Renal cortical epithelial cell (primary cell): Measurements from ENCODE around the gene CCDC91. TPM values are rescaled to one million over a fixed set of nuclear protein-coding genes. Genes with fewer than 3 reads are reported as not detected.
A peak's percentile ranks its signal among the peaks of the same experiment; 100 is the strongest.

Source experiments
- DNase-seq: peaks from one replicate; pipeline ENCODE4 v3.0.0-alpha.2; 2011; ENCODE audit warnings: low read depth
- total RNA-seq: library from RNA; depleted of rRNA; stranded (reverse); fragments of >200 nt; gene quantifications from 2 replicates; pipeline ENCODE4 v1.2.3, GENCODE V29; 2014

The CCDC91 gene, protein sequence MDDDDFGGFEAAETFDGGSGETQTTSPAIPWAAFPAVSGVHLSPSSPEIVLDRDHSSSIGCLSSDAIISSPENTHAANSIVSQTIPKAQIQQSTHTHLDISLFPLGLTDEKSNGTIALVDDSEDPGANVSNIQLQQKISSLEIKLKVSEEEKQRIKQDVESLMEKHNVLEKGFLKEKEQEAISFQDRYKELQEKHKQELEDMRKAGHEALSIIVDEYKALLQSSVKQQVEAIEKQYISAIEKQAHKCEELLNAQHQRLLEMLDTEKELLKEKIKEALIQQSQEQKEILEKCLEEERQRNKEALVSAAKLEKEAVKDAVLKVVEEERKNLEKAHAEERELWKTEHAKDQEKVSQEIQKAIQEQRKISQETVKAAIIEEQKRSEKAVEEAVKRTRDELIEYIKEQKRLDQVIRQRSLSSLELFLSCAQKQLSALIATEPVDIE
- 39.8 and 41.8 TPM in 2 replicates for total RNA-seq

DNA sequence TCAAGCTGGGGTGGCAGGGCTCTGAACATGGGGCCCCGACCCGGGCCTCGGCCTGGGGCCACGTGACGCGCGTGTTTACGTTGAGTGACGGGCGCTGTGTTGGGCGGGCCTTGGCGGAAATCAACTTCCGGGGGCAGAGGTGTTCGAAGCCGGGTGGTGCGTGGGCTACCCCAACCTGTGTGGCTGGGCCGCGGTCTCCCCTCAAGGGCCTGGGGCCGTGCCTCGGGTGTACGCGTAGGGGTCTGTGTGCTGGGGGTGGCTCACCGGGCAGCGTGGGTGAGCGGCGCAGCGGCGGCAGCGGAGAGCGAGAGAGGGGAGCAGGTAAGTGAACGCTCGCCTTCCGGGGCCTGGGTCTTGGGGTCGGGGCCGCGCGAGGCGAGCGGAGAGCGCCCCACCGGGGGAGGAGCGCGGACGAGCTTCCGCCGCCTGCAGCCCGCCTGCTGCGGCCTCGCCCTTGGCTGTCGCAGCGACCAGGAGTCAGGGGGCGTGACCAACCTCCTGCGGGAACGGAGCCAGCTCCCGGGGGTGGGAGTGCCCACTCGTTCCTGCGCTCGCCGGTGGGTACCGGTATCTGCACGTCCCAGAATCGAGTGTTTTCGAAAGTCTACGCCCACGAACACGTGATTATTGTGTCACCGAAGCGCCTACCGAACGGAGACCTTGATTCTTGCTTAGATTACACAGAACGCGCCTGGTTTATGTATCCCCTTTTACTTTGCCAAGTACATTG lies at the start of gene CCDC91:
TSS of gene CCDC91 (plus strand) at position 136 of the 730 bp plus-strand sequence. CDS start 66,760 bp downstream, outside the sequence.
- peak; percentile 83 for DNase-seq

DNA sequence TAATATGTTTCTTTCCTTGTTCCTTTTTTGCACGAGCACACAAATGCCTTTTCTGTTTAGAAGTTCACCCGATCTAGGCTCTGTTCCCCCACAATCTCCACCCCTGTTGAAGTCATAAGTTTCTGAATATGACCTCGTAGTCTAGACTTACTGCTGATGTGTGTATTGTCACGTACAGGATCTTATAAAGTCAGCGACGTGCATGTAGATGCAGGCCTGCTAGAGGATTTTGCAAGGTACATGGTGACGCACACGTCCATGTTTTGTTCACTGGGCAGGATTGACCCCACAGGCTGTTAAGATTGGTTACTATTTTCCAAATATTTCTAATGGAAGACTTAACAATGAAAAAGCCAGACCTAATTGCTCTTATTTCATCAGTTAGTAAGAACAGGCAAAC lies 46.2 kb upstream of the CCDC91 start:
- DNase-seq: no peak

DNA sequence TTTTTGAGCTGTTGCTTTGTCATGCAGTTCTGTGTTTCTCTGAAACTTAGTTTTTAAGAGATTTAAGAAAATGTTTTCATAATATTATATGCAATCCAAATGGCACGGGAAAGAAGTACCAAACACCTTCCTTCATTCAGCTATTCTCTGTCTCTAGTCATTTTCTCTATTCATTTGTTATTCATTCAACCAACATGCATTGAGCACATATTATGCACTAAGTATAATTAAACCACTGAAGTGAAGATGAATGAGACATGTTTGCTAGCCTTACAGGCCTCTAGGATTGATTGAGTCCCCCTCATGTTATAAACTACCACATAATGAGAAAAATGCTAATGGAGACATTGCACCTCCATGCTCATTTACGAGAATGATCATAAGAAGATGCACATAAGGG lies 45.7 kb upstream of the CCDC91 start:
- DNase-seq: no peak

DNA sequence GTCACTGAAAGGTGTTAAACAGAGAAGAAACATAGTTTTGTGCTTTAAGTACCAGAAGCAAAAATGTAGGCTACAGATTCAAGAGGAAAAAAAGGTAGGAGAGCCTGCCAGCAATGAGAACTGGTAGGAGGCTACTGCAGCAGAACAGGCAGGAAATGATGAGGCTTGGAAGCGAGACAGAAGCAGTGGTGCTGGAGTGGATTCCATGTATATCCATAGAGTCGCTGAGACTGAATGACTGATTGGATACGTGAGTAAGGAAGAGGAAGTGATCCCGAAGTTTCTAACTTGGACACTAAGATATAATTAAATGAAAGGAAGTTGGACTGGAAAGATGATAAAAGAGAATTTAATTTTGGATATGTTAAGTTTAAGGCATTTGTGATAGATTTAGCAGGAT lies 45.0 kb upstream of the CCDC91 start:
- no peak for DNase-seq

DNA sequence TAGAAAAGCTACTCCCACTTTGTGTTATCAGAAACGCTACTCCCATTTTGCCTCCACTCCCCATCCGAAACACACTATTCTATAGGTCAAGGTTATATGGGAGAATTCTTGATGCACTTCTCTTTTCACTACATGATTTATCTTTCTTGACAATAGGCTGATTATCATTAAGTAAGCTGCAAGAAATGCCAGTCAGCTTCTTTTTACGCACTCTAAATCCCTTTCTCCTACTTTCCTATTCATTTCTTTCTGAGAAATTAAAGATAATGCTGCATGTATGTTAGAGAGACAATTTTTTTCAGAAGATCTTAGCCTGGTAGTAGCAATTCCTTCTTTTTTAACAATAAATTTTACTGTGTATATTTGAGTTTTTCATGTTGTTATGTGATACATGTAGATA lies 41.0 kb upstream of the CCDC91 start:
- no peak for DNase-seq

DNA sequence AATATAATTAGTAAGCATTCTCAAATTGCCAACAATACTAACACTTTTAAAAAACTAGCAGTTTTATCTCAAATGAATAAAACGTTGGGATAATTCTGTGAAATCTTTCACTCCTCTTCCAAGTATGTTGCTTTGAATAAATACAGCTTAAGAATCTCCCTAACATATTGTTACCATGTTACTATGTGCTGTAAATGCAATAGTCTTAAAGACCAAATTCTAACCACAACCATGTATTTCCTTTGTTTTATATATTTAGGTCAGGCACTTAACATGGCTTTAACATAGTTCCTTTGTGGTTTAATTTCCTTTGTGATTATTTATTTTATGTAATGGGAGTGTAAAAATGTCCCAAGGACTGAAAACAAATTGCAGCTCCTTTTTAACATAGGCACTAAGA lies 33.9 kb upstream of the CCDC91 start:
- no peak for DNase-seq

DNA sequence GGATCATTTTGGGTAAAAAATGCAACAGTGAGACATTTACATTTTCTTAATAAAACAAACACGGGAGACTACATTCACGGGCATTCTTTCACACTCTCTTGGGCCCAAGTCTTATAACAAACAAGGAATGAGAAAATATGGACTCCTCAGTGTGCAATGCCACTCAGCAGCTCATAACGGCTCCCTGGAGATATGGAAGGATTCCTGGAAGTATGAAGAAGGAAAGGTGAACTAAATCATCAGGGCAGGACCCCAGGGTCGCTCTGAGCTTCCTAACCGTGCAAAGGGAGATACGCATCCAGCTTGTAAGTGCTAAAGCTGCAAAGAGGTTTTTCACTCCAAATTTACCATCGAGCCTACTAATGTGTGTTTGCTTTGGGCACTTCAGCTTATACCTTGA lies 33.5 kb upstream of the CCDC91 start:
- DNase-seq: no peak

DNA sequence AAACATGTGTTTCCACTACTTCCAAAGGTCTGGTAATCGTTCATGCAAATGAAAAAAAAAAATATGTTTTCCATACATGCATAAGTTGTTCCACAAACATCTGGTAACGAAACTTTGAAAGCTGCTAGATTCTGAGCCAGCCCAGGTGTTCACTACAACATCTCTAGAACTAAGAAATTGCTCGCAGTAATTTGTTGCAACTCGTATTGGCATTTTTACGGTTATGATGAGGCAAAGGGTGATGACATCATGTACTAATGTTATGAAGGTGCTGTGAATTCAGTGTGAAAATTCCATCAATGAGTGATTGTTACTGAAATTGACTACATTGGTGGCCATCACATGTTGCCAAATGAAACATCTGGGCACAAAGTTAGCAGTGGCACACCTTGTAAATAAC lies 31.9 kb upstream of the CCDC91 start:
- no peak for DNase-seq

DNA sequence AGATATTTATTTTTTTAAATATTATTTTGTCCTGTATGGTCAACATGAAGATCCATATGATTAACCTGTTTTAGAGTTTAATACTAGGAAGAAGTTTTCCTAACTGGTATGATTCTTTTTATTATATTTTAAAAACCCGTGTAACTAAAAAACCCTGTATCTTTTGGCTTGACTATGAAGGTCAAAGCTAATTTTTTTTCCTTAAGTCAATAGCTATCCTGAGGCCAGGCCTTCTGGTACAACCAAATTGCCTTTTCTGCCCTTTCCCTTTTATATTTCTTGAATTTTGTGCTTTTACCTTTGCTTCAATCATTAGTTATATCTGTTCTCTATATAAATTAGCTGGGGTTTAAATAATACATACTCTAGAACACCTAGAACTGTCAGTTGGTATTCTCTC lies 30.6 kb upstream of the CCDC91 start:
- no peak for DNase-seq

DNA sequence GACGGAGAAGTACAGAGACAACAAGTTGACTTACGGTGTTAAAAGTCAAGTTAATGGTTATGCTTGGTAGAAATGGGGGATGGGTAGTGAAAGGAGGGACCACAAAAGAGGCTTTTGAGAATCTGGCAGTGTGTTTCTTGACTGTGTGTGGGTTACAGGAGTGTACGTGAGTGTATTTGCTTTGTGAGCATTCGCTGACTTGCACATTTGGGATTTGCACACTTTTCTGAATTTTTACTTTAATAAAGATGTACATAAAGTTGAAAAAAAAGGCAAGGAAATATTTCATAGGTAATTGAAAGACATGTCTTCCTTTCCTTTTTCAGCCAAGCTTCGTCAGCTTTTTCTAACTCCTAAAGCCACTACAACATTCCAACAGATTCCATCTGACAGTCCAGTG lies 28.6 kb upstream of the CCDC91 start:
- no peak for DNase-seq

DNA sequence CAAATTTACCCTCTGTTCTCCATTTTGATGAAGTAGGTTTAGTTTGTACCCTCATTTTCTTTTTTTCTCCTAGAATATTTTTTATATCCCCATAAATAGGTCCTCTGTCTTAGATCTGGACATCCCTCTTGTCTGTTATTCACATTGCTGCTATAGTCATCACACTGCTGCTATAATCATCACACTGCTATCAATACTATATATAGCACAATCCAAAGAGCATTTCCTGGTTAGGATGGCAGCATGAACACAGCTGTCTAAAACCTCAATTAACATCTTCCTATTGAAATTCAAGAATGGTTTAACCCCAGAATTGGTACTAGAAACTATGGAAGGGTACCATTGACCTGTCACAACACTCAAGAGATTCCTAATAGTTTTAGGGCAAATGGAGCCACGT lies 27.6 kb upstream of the CCDC91 start:
- no peak for DNase-seq

DNA sequence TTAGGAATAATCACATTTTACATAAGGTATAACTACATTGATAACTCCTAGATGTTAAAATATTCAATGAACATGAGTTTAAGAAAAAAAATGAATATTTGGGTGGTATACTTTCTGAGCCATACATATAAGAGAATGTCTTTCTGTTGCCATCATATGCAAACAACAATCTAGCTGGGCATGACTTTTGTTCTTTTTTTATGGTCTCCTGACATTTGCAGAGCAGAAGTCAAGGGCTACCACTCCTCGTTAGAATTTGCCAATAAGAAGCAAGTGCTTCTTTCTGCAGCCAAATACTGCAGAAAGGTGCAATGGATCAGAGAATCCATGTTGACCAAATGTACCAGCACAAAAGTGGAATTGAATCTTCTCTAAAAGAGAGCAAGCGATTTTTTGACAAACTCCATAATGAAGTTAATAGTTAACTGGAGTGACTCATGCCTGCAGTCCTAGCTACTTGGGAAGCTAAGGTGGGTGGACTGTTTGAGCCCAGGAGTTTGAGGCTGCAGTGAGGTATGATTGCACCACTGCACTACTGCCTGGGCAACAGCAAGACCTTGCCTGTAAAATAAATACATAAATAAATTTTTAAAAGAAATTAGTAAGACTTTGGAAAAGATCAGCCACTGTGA lies 25.5 kb upstream of the CCDC91 start:
- DNase-seq: peak; percentile 93

DNA sequence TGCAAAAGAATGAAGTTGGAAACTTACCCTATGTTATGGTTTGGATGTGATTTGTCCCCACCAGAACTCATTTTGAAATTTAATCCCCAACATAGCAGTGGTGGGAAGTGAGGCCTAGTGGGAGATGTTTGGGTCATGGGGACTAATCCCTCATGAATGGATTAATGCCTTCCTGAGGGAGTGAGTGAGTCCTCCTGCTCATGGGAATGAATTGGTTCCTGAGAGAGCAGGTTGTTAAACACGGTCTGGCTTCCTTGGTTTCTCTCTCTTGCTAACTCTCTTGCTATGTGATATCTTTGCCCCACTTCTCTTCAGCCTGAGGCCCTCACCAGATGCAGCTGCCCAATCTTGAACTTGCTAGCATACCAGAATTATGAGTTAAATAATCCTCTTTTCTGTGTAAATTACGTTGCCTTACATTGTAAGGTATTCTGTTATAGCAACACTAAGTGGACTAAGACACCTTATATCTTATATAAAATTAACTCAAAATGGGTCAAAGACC lies 22.2 kb upstream of the CCDC91 start:
- DNase-seq: no peak

DNA sequence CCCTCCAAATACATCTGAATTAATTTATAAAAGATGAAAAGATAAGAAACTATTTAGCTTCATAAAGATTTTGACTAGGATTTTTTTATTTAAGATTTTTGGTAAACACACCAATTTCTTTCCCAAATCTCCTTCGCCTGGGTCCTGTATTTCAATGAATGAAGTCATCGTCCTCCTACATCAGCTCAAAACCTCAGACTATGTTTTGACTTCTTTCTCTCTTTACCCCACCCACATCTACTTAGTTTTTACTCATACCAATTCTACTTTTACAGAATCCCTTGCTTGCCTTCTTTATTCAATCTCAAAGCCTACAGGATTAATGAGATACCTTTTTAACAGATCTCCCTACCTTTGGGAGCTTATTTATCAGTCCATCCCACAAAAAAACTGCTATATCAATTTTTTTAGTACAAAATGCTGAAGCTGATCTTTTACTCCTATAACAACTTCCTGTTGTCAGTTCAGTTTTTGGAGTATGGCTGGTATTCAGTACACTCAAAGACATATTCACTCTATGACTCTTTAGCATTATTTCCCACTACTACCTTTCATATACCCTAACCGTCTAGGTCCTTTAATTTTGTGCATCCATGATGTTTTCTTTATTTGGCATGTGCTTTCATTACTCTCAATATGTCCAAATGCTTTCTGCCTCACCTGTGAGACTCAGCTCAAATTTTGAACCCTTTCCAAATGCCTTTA lies 18.7 kb upstream of the CCDC91 start:
- no peak for DNase-seq

DNA sequence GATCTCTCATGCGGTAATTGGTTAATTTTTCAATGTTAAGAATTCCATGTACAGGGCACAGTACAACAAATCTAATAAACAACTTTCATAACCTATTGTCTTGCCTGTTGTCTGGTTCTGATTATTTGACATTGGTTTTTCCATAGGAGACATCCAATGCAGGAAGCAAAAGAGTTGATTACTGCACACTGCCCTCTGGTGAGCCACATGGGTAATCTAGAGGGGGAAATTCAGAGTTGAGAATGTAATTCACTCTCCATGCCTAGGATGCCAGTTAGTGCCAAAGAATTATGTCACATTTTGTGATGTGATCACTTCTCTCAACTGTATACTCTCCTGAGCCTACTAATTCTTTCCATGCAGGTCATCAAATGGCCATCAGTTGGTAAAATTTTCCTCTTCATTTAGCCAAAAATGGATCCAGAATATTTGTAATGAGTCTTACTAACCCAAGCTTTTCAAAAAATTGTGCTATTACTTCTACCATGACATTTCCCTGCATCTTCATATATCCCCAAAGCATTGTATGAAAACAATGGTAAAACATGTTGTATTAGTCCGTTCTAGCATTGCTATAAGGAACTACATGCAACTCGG lies 17.7 kb upstream of the CCDC91 start:
- peak; percentile 70 for DNase-seq

DNA sequence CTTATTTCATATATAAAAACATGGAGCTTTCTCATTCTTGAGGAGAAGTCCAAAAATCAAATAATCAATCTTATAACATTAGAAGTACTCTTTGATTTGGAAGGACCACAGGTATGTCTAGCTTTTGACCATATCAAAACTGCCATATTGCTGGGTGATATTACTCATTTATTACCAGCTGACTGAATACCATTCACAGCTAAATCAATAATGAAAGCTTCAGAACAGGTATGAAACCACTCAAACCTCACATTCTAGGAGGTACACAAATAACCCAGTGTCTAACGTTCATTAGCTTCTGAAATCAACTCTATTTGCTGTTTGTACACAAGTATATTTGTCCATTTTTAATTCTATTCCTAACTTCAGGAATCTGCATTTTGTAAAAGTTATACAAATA lies 16.8 kb upstream of the CCDC91 start:
- no peak for DNase-seq

DNA sequence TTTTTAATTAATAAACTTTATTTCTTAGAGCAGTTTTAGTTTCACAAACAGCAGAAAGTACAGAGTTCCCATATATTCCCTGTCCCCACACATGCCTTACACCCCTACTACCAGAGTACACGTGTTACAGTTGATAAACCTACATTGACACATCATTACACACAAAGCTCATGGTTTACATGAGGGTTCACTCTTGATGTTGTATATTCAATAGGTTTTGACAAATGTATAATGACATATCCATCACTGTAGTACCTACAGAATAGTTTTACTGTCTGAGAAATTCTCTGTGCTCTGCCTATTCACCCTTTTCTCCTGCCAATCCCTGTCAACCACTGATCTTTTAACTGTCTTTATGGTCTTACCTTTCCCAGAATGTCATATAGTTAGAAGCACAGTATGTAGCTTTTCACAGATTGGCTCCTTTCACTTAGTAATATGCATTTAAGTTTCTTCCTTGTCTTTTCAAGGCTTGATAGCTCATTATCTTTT lies 15.1 kb upstream of the CCDC91 start:
- DNase-seq: no peak

DNA sequence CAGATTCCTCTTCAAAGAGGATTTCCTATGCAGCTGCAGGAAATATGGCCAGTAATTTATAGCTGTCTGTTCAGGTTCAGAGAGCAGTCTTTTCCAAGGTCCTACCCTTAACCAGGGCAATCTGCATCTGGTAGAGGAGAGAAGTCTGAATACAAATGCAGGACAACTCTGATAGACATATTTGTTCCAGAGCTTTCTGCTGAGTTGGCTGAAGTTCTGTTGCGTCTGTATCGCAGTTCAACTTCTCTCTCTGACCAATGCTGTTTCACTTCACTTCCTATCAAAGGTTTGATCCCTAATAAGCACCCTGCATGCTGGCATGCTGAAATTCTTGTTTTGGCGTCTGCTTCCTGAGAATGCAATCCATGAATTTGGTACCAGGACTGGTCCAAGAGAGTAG lies 14.0 kb upstream of the CCDC91 start:
- no peak for DNase-seq

DNA sequence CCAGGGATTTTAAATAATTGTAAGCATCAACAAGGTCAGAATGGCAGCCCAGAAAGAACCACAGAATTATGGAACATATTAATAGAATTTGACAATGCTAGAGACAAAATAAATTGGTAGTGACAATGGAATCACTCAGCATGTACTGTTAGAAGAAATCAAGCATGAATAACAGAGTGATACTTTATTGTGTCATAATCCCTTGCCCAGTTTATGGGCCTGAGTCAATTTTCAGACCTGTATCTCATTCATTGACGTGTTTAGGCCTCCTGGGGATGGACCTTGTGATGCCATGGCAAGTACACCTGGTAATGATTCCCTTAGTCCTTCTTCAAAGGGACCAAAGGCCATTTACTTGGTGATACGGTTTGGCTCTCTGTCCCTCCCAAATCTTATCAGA lies 12.8 kb upstream of the CCDC91 start:
- no peak for DNase-seq

DNA sequence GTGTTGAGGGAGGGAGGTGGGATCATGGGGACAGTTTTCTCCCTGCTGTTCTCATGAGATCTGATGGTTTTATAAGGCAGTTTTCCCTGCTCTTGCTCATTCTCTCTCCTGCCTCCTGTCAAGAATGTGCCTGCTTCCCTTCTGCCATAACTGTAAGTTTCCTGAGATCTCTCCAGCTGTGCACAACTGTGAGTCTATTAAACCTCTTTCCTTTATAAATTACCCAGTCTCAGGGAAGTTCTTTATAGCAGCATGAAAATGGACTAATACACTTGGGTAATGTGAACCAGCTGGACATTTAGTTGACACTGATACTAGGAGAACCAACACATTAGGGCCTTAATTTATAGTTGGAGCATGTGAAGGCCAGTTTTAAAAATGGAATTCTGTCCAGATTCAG lies 12.4 kb upstream of the CCDC91 start:
- DNase-seq: no peak

DNA sequence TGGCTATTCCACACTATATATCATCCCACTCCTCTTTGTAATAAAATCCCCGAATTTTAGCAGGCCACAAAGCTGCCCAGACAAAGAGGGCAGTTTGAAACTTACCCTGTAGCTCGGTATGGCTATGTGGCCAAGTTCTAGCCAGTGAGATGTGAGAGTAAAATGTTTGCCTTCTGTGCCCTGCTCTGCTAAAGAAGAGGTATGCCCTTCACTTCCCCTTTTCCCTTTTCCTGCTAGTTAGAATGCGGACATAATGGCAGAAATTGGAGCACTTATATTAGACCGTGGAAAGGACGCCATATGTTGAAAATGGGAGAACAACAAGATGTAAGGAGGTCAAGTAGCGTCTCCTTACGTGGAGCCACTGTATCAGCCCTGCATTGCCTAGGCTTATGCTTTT lies 11.5 kb upstream of the CCDC91 start:
- DNase-seq: no peak
